Activated CD4-positive, alpha-beta T cell treated with anti-CD3 and anti-CD28 coated beads for 1 hour (primary cell): ENCODE data around the gene H6PD.
"Not testable (repeated sequence)": the region's sequence is repeated elsewhere in the genome, so short reads cannot be mapped to it uniquely, and the experiment has no call there.

ENCODE experiments used
- DNase-seq: peaks from one replicate; pipeline ENCODE4 v3.0.0-alpha.2; 2020

Gene H6PD

DNA sequence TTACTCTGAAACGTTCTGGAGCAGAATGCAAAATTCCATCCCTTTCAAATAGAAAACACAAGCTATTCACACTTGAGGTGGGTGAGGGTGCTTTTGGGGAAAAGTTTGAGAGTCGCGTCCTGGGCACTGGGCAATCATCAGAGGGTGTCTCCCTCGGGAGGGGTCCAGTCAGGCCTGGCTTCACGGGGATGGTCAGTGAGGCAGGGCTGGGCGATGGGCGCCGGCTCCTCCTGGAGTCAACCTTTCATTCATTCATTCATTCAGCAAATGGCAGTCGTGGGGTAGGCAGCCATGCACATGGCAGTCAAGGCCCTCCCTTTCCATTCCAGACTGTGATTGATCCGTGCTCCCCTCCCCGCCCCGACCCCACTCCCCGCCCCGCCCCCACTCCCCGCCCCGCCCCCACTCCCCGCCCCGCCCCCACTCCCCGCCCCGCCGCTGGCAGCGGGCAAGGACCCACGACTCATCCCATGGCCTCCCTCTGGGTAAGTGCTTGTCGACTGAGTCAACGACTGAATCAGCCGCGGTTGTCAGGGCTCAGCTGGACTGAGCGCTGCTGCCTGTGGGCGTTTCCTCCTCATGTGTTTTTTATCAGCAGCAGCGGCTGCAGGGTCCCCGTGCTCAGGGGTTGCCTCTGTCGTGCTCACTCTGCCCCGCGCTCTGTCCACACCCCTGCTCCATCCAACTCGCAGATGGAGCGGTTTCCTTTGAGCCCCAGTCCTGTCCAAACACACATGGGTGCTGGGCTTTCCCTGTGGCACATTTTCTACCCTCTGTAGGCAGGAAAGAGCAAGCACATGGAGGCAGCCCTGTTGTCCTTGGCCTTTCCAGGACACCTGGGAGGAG is 45.7 kb downstream of the H6PD start:
- no peak for DNase-seq

GRCh38 chr1:9281071-9281827 is 46.7 kb downstream of the H6PD start:
- no peak for DNase-seq

GRCh38 chr1:9281908-9282695 is 47.5 kb downstream of the H6PD start:
- DNase-seq = no peak

DNA sequence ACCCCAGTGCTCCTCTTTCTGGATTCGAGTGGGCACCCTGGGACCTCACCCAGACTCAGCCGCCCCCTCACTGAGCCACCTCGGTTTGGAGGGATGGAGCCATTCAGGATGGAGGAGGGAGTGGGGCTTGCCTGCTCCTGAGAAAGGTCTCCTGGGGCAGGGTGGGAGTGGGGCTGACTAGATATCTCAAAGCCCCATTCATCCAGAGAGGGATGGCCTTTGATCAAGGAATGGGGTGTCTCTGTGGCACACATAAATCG is 48.1 kb downstream of the H6PD start:
- DNase-seq = no peak

GRCh38 chr1:9284061-9284460 is 49.5 kb downstream of the H6PD start:
- DNase-seq = no peak

GRCh38 chr1:9286556-9286955 is 52.0 kb downstream of the H6PD start:
- DNase-seq = no peak

GRCh38 chr1:9289090-9289534 is 54.5 kb downstream of the H6PD start:
- peak; percentile 76 for DNase-seq

DNA sequence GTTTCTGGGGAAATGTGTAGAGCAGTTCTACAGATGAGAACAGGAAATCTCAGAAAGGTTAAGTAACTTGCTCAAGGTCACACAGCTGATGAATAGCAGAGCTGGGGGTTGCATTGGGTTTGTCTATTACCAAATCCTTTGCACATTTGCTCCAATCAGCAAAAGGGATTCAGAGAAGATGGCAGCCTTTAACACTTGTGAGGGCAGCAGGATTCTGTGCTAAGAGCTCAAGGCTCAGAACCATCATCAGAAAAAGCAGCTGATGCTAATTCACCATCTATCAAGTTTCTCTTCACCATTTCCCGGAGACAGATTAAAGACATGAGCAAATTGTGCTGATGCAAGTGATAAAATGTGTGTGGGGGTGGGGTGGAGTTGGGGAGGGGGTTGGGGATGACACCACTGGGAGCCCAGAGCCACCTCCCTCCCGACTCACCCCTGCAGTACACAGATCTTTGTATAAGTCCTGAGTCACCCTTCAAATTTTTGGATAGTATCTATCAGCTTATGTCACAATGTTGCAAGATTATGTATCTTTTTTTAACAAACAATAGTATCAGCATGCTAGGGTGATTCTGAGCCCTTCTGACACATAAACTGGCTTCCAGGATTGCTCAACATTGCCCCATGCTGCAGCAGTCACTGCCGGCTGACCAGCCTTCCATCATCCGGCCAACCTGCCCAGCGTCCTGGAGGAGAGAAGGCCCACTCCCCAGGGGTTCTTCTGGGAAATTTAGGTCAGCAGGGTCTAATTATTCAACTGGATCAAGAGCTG is 55.3 kb downstream of the H6PD start:
- no peak for DNase-seq

DNA sequence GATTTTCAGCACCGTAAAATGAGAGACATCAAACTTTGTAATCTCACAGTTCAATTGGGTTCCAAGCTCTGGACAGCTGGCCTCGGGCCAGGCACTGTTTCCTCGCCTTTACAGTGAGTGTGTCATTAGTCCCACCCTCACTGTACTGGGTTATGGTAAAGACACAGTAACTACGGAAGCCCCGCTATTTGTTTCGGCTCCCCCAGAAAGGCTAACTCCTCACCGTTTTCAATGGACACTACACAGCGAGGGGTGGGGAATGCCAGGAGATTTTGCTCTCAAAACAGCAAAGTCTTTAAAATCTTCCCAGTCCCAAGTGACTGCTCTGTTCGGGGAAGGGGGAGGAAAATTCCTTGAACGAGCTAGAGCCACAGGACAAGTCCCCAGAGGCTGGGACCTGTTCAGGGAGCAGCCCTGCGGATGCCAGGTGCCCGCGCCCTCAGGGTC is 57.4 kb downstream of the H6PD start:
- no peak for DNase-seq

DNA sequence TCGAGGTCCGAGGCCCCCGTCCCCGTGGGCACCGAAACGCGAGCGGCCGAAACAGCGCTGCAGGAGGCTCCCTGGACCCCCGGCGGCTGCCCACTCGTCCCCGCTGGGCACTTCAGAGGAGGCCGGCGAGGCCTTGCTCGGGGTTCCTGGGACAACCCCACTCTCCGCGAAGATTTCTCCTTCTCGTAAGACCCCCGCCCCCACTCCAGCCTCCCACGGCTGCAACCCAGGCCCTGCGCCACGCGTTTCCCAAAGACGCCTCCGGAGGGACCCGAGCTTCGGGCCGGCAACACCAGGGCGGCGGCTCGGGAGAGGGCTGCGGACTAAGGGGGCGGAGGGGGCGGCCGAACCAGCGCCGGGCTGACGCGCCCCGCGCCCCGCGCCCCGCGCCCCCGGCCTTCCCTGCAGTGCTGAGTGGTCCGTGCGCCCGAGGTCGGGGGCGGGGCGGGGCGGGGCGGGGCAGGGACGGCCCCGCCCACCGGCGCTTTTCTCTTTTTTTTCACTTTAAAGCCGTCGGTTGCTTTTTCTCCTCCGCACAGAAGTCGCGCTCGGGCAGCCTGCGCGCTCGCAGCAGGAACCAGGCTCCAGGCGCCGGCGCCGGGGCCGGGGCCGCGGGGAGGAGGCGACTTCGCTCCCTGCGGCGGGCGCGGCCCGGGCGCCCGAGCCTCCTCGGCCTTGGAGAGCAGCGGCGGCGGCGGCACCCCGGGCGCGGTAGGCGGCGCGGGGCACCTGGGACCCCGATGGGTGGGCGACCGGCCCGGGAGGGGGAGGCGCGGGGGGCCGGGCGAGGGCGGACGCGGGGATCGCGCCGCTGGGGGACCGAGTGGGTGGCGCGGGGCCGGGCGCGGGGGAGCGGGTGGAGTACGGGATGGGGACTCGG is 58.0 kb downstream of the H6PD start, which contains the start of gene SPSB1:
Gene SPSB1 (plus strand): TSS at position 534 of the 880 bp plus-strand sequence. CDS start 62,998 bp downstream, outside the sequence.
- DNase-seq = peak; percentile 63

GRCh38 chr1:9293241-9293532 is 58.6 kb downstream of the H6PD start:
- no peak for DNase-seq

DNA sequence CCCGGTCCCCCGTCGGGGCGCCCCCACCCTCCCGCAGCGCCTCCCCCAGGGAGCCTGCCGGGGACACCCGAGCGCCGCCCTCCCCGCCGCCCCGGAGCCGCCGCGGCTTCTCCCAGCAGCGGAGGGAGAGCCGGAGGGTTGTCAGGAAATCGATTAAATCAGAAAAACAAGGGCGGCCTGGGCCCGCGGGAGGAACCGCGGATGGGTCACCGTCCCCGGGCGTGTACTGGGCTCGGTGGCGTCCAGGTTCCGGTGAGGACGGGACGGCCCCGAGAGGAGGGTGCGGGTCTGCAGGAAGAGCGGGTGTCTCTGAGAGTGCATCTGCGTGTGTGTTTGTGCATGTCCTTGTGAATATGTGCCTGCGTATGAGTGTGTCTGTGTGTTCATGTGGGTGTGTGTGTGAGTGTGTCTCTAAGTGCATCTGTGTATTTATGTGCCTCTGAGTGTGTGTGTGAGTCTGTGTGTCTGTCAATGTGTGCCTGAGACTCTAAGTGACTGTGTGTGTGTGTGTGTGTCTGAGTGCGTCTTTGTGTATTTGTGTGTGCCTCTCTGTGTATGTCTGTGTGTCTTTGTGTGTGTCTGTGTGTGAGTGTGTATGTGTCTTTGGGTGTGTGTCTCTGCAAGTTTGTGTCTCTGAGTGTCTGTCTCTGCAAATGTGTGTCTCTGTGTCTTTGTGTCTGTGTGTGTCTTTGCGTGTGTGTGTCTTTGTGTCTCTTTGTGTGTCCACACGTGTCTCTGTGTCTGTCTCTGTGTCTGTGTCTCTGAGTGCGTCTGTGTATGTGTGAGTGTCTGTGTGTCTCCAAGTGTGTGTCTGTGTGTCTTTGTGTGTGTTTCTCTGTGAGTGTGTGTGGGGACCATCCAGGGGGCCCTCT is 59.2 kb downstream of the H6PD start:
- DNase-seq = no peak

DNA sequence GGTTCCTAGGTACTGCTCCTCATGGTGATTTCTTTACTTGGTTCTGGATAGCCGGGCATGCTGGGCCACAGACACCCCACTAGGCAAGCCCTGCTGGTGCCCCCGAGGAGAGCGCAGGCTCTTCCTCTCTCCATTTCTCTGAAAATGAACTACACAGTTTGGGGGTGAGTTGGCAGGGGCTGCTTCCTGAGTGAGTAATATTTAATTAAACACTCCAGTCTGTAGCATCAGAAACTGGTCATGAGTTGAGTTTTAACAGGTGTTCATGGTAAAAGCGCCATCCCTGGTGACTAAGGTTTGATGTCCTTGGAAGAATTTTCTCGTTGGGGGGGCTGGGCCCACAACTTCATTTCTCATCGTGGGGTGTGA is 59.8 kb downstream of the H6PD start:
- no peak for DNase-seq

DNA sequence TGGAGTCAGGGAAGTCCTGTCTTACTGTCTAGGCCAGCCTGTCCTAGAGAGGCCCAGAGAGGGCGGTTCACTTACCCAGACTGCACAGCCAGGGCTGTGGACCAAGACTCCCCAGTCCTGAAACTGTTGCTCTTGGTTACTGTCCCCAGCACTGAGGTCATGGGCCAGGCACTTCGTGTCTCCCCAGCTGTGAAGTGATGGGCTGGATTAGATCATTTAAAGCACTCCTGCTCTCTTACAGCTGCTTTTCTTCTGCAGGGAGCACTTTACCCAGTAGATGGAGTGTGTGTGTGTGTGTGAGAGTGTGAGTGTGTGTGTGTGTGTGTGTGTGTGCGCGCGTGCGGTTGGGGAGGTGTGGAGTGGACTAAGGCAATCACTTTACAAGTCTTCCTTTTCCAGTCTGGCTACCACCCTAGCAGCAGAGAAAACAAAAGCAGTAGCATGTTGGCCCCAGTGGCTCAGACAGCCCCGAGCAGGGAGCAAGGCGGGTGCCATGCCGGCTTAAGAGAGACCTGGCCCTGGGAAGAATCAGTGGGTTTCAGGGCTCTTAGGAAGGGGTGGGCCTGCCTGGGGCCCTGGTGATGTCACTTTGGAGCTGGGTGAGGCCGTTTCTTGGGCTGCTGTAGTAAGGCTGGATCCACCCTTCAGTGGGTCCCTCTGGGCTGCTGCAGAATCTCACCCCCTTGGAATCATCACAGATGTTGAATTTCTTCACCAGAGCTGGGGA is 60.5 kb downstream of the H6PD start:
- no peak for DNase-seq

- DNase-seq = no peak
Observed at GRCh38 chr1:9295884-9296283, 61.3 kb downstream of the H6PD start.

GRCh38 chr1:9296850-9297249 is 62.3 kb downstream of the H6PD start:
- no peak for DNase-seq

DNA sequence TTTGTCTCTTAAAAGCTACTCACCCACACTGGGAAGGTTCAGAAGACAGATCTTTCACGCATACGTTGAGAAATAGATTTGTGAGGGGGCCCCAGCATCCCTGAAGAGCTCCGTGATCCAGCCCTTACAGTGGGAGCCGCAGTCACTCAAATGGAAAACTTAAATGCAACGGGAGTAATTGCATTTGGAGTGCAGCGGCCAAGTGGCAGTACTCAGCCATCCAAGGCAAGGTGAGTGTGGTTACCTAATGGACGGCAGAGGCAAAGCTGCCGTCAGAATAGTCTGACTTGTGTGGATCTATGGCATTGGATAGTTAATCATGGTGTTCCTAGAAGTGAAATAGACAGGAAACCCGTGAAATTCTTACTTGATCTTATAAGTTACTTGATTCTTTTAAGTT is 63.3 kb downstream of the H6PD start:
- no peak for DNase-seq

DNA sequence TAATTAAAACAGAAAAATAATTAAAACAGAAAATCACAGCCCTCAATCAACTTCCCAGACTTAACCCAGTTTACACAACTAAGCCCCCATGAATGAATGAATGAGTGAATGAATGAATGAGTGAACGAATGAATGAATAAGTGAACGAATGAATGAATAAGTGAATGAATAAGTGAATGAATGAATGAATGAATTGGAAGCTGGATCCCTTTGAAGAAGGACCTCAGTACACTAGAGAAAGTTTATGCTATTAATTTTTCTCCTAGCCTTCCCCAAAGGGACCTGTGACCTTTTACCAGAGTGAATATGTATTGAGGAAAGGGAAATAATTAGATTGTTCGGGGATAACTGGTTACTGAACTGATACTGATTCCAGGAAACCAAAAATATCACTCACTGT is 63.7 kb downstream of the H6PD start:
- no peak for DNase-seq

- DNase-seq = not testable (repeated sequence)
Observed at GRCh38 chr1:9299571-9300541, 65.3 kb downstream of the H6PD start.
